ENCODE measurements around the gene CD28.

The CD28 gene

GRCh38 chr2:203706403-203706802 is at the start of gene CD28:
CD28 (plus strand) TSS chr2:203706639; CDS start chr2:203706697, 58 bp downstream.
- no peak for DNase-seq

DNA sequence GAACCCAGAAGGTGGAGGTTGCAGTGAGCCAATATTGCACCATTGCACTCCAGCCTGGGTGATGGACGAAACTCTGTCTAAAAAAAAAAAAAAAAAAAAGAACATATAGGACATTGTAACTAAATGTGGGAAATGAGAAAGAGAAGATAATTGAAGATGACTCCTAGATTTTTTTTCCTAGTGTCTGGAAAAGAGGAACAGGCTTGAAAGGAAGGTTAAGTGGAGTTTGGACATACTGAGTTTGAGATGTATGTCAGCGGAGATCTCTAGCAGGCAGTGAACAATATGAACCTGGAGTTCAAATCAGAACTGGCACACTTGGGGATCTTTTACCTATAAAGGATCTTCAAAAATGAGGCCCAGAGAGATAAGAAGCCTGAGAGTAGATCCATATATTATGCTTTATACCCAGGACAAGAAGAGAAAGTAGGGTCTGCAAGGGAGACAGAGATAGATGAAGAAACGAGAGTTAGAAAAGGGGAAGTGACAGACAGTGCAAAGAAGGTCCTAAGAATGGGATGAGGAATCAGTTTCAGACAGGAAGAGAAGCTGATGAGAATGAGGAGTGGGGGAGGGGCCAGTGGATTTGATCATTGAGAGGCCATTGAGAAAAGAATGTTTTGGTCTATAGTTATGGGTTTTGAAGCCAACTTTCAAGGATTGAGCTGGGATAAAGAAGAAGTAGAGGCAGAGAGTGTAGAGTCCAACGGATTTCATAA is 46.9 kb upstream of the CD28 start:
- no peak for DNase-seq

DNA sequence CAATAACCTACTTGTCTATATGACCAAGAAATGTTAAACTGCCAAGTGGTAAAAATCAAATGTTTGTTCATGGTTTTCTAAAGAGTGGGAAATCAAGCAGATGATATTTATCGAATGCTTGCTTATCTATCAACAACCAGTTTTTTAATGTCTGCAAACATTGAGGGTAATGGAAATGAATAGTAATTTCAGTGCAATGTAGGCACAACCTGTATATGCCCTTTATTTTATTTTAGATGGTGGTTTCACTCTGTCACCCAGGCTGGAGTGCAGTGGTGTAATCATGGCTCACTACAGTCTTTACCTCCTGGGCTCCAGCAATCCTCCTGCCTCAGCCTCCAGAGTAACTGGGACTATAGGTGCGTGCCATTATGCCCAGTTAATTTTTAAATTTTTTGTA is 46.0 kb upstream of the CD28 start:
- DNase-seq: no peak

- DNase-seq: no peak
Measured at GRCh38 chr2:203661279-203661908, 45.0 kb upstream of the CD28 start.

- no peak for DNase-seq
Measured at GRCh38 chr2:203662487-203662886, 44.0 kb upstream of the CD28 start.

- no peak for DNase-seq
Measured at GRCh38 chr2:203662951-203663350, 43.5 kb upstream of the CD28 start.

- DNase-seq: no peak
Measured at GRCh38 chr2:203664029-203664755, 42.2 kb upstream of the CD28 start.

DNA sequence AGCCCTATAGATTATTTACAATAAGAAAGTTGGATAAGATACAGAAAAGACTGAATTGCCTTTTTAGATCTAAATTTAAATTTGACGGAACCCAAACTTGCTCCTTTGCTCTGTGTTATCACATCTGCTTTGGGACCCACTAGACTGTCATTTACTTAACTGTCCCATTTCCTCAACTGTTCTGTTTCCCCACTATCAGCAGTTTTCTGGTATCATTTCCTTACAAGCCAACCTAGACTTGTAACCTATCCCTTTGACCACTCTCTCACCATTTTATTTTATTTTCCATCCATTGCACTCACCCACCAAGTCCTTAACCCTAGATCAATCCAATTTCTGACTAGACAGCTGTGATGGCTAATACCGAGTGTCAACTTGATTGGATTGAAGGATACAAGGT is 38.6 kb upstream of the CD28 start:
- no peak for DNase-seq

DNA sequence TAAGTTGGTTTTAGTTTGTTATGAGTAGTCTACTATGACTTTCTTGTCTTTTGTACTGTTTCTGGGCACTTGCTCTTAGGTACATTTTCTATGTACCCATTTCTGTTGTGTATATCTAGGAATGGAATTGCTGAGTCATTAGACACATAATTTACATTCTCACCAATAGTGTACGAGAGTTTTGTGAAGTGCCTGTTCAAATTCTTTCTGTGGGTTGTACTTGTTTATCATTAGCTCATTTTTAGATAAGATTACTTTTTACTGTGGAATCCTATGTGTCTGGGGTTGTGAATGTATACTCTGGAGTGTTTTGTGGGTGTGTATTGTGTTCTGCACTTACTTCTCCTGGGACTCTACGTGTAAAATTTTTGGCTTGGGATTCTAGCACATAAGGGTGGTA is 36.6 kb upstream of the CD28 start:
- no peak for DNase-seq

- DNase-seq: no peak
Measured at GRCh38 chr2:203670939-203671338, 35.5 kb upstream of the CD28 start.

GRCh38 chr2:203671876-203672275 is 34.6 kb upstream of the CD28 start:
- no peak for DNase-seq

DNA sequence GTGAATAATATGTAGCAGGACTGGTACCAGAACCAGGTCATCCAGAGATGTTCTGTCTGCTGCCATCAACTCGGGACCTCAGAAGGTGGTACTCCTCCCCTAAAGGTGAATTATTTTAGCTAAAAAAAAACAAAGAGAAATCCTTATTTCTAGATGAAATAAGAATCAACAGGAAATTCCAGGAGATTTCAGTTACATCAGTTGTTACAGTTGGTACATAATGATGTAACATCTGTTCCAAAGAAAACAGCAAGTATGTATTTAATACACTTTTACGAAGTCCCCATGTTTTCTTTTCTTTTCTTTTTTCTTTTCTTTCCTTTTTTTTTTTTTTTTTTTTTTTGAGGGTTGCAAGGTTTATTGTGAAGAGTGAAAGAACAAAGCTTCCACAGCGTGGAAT is 33.6 kb upstream of the CD28 start:
- DNase-seq: no peak

- DNase-seq: no peak
Measured at GRCh38 chr2:203673933-203674332, 32.5 kb upstream of the CD28 start.

DNA sequence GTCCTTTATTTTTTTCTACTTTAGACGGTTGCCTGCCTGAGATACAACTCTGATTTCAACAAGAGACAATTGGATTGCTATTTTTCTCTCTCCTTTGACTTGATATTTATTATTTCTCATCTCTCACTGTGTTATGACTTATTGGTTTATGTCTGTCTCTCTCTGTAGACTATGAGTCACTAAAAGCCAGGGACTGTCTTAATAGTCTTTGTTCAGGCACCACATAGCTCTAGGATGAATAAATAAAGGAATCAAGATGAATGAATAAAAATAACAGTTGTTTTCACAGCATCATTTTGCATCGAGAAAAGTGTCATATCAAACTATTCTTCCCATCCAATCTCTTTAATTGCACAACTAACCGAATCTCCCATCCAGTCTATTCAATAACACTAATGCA is 31.4 kb upstream of the CD28 start:
- DNase-seq: no peak

- no peak for DNase-seq
Measured at GRCh38 chr2:203678971-203679370, 27.5 kb upstream of the CD28 start.

DNA sequence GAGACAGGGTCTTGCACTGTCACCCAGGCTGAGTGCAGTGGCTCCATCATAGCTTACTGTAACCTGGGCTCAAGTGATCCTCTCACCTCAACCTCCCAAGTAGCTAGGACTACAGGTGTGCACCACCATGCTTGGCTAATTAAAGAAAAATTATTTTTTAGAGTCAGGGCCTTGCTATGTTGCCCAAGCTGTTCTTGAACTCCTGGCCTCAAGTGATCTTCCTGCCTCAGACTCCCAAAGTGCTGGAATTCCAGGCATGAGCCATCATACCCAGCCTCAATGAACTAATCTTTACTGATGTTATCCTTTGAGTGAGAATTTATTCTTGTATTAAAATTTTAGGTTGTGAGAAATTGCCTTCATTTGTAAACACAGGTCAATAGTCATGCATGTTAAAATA is 27.0 kb upstream of the CD28 start:
- DNase-seq: no peak

GRCh38 chr2:203681978-203682377 is 24.5 kb upstream of the CD28 start:
- no peak for DNase-seq

GRCh38 chr2:203682688-203683130 is 23.7 kb upstream of the CD28 start:
- DNase-seq: no peak

DNA sequence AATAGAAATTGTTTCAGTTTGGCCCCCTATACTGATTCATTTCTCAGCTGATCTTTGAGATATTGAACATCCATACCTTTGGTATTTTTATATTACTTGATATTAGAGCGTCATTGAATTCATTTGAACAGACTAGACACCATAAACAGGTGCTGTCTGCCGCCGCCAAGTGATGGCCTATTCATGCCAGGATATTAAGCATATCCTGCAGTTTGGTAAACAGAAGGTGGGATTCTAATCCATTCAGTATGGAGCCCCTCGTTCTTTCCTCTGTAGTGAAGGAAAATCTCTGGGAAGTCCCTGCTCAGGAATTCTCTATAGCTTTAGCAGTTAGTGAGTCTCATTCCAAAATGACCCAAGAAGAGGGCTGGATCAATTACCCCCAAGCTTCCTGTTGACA is 23.0 kb upstream of the CD28 start:
- no peak for DNase-seq

- no peak for DNase-seq
Measured at GRCh38 chr2:203683932-203684556, 22.4 kb upstream of the CD28 start.

DNA sequence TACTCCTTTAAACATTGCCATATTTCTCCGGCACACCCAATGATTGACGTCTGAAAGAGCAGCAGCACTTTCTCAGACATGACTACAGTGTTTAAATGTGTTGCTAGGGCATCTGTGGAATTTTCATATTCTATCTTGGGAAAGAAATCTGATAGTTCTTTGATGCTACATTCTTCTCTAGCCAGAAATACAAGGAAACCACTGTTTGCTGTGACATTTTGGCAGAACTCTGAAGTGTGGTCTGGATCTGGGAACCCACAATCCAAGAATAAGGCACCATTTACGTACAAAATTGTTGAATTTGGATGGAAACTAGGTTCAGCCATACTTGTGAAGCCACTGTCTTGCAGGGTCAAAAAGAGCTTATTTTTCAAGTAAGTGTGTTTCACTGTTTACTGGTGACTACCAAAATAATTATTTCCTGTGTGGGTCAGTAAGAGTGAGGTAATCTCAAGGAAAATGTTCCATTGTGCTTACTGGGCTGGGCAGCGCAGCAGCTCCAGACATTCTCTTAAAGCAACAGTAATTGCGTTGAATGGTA is 21.3 kb upstream of the CD28 start:
- no peak for DNase-seq

DNA sequence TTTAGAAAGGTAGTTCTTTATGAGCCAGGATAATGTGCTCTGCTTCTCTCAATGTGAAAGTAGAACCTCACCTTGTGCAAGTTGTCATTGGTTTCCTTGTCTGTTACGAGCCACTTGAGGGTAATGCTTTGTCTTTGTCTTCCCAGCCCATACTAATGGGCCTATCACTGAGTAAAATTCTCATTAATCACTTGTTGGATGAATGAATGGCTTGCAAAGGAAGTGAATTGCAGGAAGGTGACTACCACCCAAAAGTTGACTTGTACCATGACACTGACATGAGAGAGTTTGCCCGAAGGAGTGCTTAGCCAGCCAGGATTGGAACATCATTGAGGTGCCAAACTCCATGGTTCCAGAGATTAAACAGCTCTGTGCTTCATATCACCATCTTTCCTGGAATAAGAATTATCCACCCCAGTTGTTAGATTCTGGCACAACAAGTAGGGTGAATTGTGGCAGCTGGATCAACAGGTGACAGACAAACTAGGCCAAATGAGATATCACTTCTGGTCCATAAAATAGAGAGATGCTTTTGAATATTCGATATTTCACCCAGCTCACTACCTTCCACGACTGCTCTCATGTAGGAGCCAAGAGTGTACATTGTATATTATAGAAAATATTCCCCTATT is 20.5 kb upstream of the CD28 start:
- no peak for DNase-seq

- DNase-seq: no peak
Measured at GRCh38 chr2:203687165-203687564, 19.3 kb upstream of the CD28 start.
